ENCODE data around the gene FADS2.

FADS2 gene

DNA sequence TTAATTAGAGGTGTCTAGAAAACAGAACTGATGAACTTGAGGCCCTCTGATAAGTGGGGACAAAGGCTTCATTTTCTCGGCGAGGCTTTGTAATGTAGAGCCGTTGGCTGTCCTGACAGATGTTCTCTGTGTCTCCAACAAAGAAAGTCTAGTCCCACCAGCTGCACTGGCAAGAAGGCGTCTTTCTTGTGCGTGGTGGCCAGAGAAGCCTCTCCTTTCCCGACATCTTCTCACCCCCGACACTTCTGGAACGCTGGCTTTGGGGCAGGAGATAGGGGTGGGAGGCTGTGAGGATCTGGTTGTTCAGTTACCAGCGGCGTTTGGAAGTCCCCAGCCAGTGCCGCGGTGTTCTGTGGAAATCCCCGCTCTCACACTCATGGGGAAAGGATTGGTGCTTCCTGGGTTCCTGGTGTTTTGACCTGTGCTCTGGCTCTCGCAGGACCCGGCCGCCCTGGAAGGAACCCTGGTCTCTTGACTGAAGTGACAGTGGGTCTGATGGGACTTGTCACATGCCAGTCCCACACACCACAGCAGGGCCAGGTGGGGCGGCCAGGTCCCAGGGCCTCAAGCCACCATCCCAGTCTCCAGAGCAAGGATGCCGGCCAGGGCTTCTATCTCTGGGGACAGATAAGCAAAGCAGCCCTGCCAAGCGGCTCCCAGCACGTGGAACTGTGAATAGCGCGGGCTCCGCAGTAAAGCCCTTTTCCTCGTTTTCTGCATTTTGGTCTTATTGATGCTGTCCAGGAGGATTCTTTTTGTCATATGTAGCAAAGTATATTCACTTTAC is 23.2 kb downstream of the FADS2 start:
- Mint-ChIP-seq H3K27ac (peak overlapping the region; percentile 45), H3K4me1 (peaks cover 4% of the 10 kb centered on the region), H3K36me3 (ENCODE audit: low read depth) (peaks cover 69% of the 10 kb centered on the region), H3K27me3 (ENCODE audit: low read depth, poor library complexity) (no peaks in the 10 kb centered on the region), H3K4me3 (no peak overlapping the region), H3K9me3 (no peaks in the 10 kb centered on the region)
- no peak for DNase-seq
- TF ChIP-seq, protein P1, sequence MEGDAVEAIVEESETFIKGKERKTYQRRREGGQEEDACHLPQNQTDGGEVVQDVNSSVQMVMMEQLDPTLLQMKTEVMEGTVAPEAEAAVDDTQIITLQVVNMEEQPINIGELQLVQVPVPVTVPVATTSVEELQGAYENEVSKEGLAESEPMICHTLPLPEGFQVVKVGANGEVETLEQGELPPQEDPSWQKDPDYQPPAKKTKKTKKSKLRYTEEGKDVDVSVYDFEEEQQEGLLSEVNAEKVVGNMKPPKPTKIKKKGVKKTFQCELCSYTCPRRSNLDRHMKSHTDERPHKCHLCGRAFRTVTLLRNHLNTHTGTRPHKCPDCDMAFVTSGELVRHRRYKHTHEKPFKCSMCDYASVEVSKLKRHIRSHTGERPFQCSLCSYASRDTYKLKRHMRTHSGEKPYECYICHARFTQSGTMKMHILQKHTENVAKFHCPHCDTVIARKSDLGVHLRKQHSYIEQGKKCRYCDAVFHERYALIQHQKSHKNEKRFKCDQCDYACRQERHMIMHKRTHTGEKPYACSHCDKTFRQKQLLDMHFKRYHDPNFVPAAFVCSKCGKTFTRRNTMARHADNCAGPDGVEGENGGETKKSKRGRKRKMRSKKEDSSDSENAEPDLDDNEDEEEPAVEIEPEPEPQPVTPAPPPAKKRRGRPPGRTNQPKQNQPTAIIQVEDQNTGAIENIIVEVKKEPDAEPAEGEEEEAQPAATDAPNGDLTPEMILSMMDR (IDR thresholded peaks at IDR 0.05), result no peak

DNA sequence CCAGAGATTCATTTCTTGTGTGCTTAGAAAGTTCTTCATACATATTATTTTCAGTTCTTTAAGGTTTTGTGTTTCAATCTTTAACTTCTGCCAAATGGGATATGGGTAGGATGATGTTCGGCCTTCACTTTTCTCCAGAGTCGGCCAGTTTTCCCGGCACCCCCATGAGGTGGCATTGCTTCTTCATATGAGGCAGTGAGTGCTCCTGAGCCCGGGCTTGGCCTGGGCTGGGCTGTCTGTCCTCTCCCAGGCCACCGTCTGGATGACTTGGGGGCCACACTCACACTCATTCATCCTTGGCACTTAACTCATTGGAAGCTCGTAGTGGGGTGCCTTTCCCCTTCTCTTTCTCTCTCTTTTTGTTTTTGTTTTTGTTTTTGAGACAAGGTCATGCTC is 23.8 kb downstream of the FADS2 start:
- Mint-ChIP-seq H3K4me1 (no peaks in the 10 kb centered on the region), H3K4me3 (no peak overlapping the region), H3K27me3 (ENCODE audit: low read depth, poor library complexity) (no peaks in the 10 kb centered on the region), H3K36me3 (ENCODE audit: low read depth) (peaks cover 63% of the 10 kb centered on the region), H3K27ac (peak overlapping the region; percentile 73), H3K9me3 (no peaks in the 10 kb centered on the region)
- TF ChIP-seq, protein P1 (IDR thresholded peaks at IDR 0.05), result no peak
- DNase-seq, result no peak

DNA sequence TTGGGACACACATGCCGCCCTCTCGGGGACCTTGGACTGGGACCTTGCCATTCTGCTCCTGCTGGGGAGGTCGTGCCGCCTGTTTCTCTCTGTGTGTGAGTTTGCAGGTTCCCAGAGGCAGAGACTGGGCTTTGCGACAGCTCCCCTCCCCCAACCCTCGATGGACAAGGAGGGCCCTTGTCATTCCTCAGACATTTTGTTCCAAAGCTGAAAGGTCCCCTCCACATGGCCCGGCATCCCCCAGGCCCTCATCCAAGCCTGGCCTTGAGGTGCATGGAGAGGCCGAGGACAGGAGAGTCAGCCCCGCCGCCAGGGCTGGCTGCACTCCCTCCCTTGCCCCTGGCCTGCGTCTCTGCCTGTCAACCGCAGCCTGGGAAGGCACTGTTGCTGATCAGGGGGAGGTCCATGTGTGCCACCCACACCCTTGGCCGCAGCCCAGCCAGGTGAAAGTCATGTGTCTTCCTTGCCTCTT is 25.6 kb downstream of the FADS2 start:
- no peaks in the 10 kb centered on the region for H3K4me1 Mint-ChIP-seq
- H3K4me3 Mint-ChIP-seq, result no peak overlapping the region
- peaks cover 50% of the 10 kb centered on the region for H3K36me3 Mint-ChIP-seq (ENCODE audit: low read depth)
- TF ChIP-seq, protein P1 (IDR thresholded peaks at IDR 0.05), result no peak
- H3K9me3 Mint-ChIP-seq, result no peaks in the 10 kb centered on the region
- peak overlapping the region; percentile 39 for H3K27ac Mint-ChIP-seq
- H3K27me3 Mint-ChIP-seq (ENCODE audit: low read depth, poor library complexity), result no peaks in the 10 kb centered on the region
- no peak for DNase-seq

DNA sequence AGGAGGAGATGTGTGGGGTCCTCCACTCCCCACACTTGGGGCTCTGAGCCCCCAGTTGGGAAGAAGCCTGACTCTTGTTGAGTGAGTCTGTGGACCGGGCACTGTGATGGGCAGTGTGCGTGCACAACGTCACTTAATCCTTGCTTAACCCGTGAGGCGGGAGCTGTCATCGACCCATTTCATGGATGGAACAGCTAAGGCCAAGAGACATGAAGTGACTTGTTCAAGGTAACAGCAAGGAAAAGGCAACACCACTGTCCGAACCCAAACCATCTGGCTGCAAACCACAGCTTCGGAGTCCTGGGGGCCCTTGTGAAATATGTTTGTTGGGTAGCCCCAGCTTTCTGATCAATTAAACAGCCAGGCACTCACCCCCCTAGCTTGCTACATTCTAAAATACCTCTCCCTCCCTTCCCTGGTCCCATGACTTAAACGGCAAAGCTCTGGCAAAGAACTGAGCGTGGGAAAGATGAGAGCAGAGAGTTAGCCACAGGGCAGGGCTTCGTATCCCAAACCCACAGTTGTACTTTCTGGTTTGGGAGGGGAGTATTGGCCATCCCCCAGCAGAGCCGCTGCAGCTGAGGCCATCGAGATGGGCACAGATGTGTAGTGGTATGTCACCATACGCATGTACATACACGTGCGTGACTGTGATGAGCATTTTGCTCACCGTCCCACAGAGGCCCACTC is 26.3 kb downstream of the FADS2 start:
- Mint-ChIP-seq H3K27ac (peak overlapping the region; percentile 39), H3K27me3 (ENCODE audit: low read depth, poor library complexity) (no peaks in the 10 kb centered on the region), H3K36me3 (ENCODE audit: low read depth) (peaks cover 51% of the 10 kb centered on the region), H3K9me3 (no peaks in the 10 kb centered on the region), H3K4me3 (no peak overlapping the region), H3K4me1 (no peaks in the 10 kb centered on the region)
- TF ChIP-seq, protein P1 (IDR thresholded peaks at IDR 0.05), result no peak
- no peak for DNase-seq

DNA sequence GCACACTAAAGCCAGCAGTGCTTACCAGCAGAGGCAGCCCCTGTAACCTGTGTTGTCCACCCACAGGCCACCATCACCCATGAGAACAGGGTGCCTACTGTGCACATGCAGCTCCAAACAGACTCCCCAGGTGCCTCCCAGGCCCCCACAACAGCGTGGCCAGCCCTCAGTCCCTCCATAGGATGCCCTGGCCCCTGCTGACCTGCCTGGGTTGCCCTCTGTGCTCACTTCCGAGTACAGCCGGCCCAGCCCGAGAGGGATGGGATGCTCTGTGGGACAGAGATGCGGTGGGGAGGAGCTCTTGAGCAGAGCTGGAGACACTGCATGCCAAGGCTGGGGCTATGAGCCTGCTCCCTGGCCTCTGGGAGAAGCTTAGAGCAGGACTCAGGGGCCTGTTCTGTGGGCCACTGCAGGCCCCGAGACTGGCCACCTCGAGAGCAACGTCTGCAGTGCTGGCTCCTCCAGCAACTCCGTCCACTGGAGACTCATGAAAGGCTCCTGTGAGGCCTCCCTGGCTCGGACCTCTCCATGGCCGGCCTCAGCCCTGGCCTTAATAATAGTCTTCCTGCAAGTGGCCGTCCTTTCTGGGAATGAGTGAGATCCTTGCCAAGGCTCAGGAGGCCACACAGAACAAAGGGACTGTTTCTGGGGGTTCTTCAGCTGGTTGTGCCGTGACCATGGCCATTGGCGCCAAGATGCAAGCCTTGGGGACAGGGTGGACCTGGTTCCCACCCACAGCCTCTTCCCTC is 27.0 kb downstream of the FADS2 start:
- TF ChIP-seq, protein P1 (IDR thresholded peaks at IDR 0.05), result no peak
- no peak overlapping the region for H3K4me3 Mint-ChIP-seq
- H3K4me1 Mint-ChIP-seq, result no peaks in the 10 kb centered on the region
- H3K36me3 Mint-ChIP-seq (ENCODE audit: low read depth), result peaks cover 51% of the 10 kb centered on the region
- no peaks in the 10 kb centered on the region for H3K27me3 Mint-ChIP-seq (ENCODE audit: low read depth, poor library complexity)
- no peaks in the 10 kb centered on the region for H3K9me3 Mint-ChIP-seq
- no peak overlapping the region for H3K27ac Mint-ChIP-seq
- no peak for DNase-seq
